Measurements from ENCODE around the gene BRD4. TPM values are rescaled to one million over a fixed set of nuclear protein-coding genes. Genes with fewer than 3 reads are reported as not detected.

Gene BRD4
- total and polyA plus RNA-seq, 2 of the 13 experiments (the other 11 are each of a cell fraction or from before 2014, with no cell fraction given), result 10.5 to 11.4 TPM

DNA sequence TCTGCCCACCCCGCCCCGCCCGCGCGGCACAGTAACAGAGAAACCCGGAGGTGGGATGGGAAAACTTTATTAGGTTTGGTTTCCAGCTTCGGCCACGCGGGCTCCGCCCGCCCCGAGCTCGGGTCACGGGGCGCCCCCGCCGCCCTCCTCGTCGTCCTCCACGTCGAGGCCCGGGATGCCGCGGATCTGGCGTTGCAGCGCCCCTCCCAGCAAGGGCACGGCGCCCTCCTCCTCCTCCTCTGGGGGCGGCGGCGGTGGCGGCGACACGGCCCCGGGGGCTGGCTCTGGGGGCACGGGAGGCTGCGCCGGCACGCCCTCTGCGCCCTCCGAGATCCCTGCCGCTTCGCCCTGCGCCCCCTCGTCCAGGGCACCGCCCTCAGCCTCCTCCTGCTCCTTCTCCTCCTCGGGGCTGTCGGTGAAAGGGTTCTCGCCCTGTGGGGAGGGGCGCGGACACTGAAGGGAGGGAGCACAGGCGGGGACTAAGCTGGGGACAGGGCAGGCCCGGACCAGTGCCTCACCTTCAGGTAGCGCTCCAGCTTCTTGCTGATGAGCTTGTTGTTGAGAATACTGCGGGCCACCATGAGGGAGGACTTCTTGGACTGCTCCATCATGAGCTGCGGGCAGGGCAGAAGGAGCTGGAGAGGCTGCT is 47.8 kb upstream of the BRD4 start:
- Histone ChIP-seq H3K27ac (ENCODE audit: extremely low read length, insufficient read depth, low read length) (peak overlapping the region; percentile 79), H3K9ac (ENCODE audit: insufficient read depth, low read depth, low read length) (peak overlapping the region; percentile 75), H2AFZ (ENCODE audit: low read length) (no peak overlapping the region), H3K4me3 (replicated peaks in 1 of 3; ENCODE audit: insufficient read depth in 1 of 3, low read depth in 2 of 3, low read length in 3 of 3) (peak overlapping the region; percentile 51 to 76 (median 70)), H4K20me1 (ENCODE audit: insufficient read depth, low read length) (peaks cover 27% of the 10 kb centered on the region), H3K27me3 (ENCODE audit: control insufficient read depth in 1 of 2, insufficient read depth in 2 of 2, low read length in 2 of 2) (no peaks in the 10 kb centered on the region; a peak in 1 of 5 replicates), H3K4me1 (ENCODE audit: insufficient read depth, low read length) (peaks cover 48% of the 10 kb centered on the region), H3K4me2 (ENCODE audit: low read depth, low read length) (peak overlapping the region; percentile 72), H3K9me3 (ENCODE audit: low read length) (no peaks in the 10 kb centered on the region), H3K36me3 (replicated peaks in 1 of 2; ENCODE audit: control insufficient read depth in 1 of 2, insufficient read depth in 2 of 2, low read length in 2 of 2) (peaks cover 0 to 19% of the 10 kb centered on the region in 2 experiments; a peak in 2 of 5 replicates), H3K79me2 (ENCODE audit: insufficient read depth, low read length) (peaks cover 39% of the 10 kb centered on the region)
- no TSS peak for BruUV-seq (replicated peaks)
- ChIA-PET CTCF (ENCODE audit: low intra/inter-chr PET ratio, low total read pairs) (no interaction called here), POLR2A (interaction anchor here (0.6 to 3.6 kb wide), 15 partner anchors 12 to 176 kb away, joined by 3 to 67 read pairs (median 8); partner anchors contain the start of genes AKAP8L and BRD4)
- DNase-seq (ENCODE audit: low spot score) (peak; percentile 48), ATAC-seq (peak; percentile 55), FAIRE-seq (no peak)
- 3% methylated on average over 8 of the region's 56 CpGs for WGBS (ENCODE audit: low lambda C conversion rate)
- intact Hi-C loops (cut with micrococcal nuclease; ENCODE audit: unreplicated experiment) (loop anchor here (5.0 to 10.0 kb wide), 3 partner anchors 32 to 95 kb away; no protein-coding TSS in a partner anchor), in situ Hi-C loops (cut with HindIII; ENCODE audit: extremely low pct_ligation_motif_present, low pct_unique_long_range_greater_than_20kb) (no loop called here)
- TF ChIP-seq ZNF124 (CRISPR knock-in tag; IDR thresholded peaks at IDR 0.05), result peak; percentile 36; the same call in 1 of the 2 replicates
- TF ChIP-seq, protein P1, sequence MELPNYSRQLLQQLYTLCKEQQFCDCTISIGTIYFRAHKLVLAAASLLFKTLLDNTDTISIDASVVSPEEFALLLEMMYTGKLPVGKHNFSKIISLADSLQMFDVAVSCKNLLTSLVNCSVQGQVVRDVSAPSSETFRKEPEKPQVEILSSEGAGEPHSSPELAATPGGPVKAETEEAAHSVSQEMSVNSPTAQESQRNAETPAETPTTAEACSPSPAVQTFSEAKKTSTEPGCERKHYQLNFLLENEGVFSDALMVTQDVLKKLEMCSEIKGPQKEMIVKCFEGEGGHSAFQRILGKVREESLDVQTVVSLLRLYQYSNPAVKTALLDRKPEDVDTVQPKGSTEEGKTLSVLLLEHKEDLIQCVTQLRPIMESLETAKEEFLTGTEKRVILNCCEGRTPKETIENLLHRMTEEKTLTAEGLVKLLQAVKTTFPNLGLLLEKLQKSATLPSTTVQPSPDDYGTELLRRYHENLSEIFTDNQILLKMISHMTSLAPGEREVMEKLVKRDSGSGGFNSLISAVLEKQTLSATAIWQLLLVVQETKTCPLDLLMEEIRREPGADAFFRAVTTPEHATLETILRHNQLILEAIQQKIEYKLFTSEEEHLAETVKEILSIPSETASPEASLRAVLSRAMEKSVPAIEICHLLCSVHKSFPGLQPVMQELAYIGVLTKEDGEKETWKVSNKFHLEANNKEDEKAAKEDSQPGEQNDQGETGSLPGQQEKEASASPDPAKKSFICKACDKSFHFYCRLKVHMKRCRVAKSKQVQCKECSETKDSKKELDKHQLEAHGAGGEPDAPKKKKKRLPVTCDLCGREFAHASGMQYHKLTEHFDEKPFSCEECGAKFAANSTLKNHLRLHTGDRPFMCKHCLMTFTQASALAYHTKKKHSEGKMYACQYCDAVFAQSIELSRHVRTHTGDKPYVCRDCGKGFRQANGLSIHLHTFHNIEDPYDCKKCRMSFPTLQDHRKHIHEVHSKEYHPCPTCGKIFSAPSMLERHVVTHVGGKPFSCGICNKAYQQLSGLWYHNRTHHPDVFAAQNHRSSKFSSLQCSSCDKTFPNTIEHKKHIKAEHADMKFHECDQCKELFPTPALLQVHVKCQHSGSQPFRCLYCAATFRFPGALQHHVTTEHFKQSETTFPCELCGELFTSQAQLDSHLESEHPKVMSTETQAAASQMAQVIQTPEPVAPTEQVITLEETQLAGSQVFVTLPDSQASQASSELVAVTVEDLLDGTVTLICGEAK (IDR thresholded peaks at IDR 0.05), result peak; percentile 74
- TF ChIP-seq, protein P1 (CRISPR knock-in tag; IDR thresholded peaks at IDR 0.05), result peak; percentile 99
- TF ChIP-seq REL (CRISPR knock-in tag; conservative IDR thresholded peaks at IDR 0.05), result peak; percentile 80; the same call in 1 of the 2 replicates
- TF ChIP-seq SMARCE1 (IDR thresholded peaks at IDR 0.05; ENCODE audit: borderline replicate concordance), result no peak
- TF ChIP-seq, protein P2, sequence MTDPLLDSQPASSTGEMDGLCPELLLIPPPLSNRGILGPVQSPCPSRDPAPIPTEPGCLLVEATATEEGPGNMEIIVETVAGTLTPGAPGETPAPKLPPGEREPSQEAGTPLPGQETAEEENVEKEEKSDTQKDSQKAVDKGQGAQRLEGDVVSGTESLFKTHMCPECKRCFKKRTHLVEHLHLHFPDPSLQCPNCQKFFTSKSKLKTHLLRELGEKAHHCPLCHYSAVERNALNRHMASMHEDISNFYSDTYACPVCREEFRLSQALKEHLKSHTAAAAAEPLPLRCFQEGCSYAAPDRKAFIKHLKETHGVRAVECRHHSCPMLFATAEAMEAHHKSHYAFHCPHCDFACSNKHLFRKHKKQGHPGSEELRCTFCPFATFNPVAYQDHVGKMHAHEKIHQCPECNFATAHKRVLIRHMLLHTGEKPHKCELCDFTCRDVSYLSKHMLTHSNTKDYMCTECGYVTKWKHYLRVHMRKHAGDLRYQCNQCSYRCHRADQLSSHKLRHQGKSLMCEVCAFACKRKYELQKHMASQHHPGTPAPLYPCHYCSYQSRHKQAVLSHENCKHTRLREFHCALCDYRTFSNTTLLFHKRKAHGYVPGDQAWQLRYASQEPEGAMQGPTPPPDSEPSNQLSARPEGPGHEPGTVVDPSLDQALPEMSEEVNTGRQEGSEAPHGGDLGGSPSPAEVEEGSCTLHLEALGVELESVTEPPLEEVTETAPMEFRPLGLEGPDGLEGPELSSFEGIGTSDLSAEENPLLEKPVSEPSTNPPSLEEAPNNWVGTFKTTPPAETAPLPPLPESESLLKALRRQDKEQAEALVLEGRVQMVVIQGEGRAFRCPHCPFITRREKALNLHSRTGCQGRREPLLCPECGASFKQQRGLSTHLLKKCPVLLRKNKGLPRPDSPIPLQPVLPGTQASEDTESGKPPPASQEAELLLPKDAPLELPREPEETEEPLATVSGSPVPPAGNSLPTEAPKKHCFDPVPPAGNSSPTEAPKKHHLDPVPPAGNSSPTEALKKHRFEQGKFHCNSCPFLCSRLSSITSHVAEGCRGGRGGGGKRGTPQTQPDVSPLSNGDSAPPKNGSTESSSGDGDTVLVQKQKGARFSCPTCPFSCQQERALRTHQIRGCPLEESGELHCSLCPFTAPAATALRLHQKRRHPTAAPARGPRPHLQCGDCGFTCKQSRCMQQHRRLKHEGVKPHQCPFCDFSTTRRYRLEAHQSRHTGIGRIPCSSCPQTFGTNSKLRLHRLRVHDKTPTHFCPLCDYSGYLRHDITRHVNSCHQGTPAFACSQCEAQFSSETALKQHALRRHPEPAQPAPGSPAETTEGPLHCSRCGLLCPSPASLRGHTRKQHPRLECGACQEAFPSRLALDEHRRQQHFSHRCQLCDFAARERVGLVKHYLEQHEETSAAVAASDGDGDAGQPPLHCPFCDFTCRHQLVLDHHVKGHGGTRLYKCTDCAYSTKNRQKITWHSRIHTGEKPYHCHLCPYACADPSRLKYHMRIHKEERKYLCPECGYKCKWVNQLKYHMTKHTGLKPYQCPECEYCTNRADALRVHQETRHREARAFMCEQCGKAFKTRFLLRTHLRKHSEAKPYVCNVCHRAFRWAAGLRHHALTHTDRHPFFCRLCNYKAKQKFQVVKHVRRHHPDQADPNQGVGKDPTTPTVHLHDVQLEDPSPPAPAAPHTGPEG (CRISPR knock-in tag; IDR thresholded peaks at IDR 0.05), result 0 out of 2 replicates have a peak, but pooled peaks have one; percentile 23
- TF ChIP-seq ZNF569 (CRISPR knock-in tag; IDR thresholded peaks at IDR 0.05; ENCODE audit: borderline replicate concordance), result no peak
